ENCODE measurements around the gene AIRE.
"Not testable (repeated sequence)": the region's sequence is repeated elsewhere in the genome, so short reads cannot be mapped to it uniquely, and the experiment has no call there.

AIRE gene

DNA sequence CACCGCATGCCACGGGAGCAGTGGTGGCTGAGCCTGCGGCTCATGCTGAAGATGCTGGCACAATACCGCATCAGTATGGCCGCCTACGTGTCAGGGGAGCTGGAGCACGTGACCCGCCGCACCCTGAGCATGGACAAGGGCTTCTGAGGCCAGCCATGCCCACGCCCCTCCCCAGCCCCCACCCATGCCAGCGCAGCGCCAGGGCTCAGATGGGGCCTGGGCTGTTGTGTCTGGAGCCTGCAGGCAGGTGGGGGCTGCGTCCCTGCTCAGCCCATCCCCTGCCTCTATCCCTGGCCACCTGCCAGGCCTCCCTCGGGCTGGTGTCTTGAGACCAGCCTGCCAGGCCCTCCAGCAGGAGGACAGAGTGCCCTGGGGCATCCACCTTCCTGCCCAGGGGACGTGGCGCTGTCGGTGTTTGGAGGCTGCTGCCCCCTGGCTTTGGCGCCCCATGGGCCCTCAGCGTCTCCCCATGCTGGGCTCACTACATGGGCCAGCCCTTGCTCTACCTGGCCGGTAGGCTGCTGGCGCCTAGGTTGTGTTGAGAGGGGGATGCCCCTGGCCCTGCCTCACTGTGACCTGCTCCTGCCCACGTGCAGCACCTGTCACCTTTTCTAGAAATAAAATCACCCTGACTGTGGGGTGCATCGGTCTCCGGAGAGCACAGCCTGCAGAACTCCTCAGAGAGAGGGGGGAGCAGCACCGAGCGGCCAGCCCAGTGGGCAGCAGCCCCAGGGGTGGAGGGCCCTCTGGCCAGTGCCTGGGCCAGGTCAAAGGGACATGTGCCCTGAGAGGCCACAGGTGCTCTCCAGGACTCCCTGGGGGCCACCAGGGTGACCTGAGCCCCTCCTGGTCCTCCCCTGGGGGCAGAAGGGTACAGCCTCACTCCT is 41.3 kb downstream of the AIRE start:
- no peak for DNase-seq

DNA sequence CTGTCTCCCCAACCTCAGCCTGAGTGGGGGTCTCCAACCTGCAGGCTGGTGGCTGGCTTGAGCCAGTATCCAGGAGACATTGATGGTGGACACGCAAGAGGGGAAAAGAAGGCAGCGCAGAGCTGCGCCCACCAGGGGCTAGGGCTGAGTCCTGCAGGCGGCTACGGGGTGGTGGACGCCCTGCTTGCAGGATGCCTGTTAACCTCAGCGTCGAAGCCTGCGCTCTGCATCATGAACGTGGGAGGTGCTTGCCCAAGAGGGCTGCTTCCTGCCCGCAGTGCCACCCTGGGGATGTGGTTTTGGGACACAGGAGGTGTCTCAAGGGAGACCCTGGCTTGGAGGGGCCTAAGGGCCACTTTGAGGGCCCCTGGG is 41.9 kb downstream of the AIRE start:
- DNase-seq, result no peak

DNA sequence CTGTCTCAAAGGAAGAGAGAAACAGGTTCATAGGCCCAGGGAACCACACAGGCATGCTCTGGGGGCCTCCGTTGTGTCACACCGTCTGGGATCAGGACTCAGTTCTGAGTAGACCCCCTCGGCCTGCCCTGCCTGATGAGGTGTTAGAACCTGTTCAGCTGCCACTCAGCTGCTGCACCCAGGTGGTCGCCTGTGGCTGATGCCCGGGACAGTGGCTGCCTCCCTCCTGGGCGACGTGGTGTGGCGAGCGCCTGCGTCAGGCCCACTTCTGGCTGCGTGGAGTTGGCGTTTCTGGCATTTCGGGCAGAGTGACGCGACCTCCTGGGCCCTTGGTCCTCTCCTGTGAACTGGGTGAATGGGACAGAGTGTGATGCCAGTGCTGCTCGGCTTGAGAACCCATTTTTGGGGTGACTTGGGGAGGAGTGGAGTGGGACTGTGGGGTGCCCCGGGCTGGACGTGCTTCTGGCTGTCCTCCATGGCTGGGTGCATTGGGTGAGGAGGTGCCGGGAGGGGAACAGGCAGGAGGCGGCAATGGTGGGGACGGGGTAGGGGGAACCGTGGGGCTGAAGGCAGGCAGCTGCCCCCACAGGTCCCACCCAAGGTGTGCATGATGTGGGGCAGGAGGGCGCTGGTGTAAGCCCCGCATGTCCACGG is 42.7 kb downstream of the AIRE start:
- no peak for DNase-seq

DNA sequence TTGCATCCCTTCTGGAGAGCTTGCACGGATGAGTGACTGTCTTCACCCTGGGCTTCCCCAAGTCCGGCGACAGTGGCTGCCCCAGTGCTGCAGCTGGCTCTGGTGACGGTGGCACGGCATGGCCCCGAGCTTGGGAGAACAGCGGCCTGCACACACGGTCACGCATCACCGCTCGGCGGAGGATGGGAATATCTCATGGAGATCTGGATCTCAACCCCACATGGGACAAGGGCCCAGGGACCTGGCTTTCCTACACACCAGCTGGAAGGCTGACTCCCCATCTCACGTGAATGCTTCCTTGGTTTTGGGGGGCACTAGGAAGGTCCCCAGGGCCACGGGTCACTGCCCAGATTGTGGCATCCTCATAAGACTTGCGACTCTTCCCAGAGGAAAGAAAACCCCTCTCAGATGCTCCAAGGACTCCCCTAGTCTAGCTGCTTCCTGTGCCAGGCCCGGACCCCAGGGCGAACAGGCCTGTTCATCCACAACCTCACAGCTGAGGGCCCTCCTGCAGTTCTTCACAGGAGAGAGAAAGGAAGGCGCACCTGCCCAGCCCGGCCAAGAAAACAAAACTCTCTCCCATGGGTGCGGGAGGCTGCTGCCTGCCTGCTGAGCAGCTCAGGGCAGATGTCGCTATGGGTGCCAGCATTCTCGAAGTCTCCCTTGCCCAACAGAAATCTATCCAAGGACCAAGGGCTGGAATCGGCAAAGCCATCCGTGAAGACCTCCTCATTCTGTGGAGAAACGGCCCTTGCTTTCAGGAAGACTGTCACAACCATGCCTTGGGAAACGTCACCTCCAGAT is 43.6 kb downstream of the AIRE start:
- DNase-seq, result peak; percentile 11

DNA sequence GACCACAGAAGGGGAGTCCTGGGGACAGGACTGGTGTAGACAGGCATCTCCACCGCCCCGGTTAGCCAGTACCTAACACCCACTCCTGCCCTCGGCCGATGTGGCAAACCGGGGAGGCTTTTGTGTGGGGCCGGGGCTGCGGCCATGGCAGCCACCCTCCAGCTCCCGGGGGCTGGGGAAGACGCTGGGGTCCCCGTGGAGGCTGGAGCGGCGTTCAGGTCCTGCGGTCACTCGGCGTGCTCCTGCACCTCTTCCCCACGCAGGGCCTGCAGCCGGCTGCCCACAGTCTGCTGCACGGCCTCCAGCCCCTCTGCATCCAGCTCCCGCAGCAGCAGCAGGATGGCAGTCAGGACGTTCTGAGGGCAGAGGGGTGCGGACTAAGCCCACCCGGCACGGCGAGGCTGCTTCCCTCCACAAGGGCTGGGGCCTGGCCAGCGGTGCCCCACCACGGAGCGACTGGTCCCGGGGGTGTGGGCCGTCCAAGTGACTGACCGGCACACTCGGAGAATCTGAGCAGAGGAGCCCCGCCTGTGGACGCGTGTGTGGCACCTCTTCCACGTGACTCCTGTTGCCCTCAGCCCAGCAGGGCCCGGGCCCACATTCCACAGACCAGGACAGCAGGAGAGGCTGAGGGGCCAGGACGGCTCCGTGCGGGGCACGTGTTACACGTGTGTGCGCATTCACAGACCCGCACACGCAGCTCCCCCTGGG is 44.5 kb downstream of the AIRE start:
- DNase-seq, result no peak

DNA sequence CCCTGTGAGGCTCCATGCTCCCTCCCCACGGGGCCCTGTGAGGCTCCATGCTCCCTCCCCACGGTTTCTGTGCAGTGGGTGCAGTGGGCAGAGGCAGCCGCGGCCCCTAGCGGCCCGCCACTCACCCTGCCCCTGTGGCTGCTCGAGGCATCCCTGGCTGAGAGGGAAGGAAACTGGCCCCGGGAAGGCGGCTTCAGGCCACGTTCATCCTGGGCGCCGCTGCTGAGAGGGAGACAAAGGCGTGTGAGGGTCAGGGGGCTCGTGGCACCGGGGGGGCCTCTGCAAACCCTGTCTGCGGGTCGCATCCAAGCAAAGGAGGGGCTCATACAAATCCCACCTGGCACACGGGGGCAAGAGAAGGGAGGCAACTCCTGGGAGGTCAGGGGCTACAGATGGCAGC is 45.0 kb downstream of the AIRE start:
- DNase-seq, result no peak

DNA sequence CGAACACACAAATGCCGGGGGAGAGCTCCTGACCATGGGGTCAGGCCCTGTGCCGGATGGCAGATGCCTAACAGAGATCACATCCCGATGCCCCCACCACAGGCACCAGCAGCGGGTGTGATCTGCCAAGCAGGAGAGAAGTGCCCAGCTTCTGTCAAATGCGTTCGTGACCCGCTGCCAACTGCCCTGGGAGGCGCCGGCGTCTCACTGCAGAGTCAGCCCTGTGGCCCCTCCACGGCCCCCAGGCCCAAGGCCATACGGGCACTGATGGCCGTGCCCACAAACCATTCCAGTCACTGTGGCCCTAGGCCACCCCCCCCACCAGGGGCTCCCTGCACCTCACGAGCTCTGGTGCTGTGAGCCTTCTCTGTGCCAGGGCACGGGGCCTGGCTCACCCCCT is 45.5 kb downstream of the AIRE start:
- DNase-seq, result no peak

DNA sequence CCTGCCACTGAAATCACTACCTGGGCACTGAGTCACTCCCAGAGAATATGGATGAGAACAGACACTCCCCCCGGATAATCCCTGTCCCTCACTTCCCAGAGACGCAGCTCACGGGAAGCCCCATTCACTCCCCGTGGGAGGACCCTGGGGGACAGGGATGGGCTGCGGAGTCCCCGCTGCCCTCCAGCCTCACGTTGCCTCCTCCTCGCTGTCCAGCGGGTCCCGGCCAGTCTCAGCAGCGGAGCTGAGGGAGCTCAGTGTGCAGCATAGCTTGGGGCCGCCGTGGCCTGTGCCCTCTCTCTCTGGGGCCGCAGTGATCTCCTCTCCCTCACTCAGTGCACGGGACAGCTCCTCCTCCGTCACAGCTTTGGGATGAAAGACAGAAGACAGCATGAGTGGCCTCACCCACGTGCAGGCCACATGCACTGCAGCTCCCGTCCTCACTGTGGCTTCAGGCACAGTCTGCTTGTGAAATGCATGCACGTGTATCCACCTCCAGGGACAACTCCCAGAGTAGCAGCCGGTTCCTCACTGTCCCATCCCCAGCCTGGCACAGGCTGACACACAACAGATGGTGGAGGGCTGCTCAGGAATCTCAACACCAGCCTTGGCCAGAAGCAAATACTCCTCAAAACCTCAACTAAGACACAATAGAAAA is 46.1 kb downstream of the AIRE start:
- DNase-seq, result no peak

DNA sequence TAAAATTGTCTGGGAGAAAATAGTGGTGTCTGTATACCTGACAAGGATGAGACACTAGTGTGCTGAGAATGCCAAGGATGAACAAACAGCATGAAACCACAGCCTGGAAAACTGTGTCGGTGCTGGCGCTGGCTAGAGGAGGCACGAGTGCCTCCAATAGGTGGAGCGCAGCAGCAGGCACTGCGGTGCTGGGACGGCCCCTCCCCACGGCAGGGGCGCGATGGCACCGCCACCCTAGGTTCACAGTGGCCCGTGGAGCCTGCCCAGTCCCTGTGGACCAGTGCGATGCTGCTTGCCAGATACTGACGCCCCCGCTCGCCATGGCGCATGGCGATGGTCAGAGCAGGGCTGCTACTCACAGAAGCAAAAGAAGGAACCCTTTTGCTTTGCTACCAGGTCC is 46.7 kb downstream of the AIRE start:
- no peak for DNase-seq

DNA sequence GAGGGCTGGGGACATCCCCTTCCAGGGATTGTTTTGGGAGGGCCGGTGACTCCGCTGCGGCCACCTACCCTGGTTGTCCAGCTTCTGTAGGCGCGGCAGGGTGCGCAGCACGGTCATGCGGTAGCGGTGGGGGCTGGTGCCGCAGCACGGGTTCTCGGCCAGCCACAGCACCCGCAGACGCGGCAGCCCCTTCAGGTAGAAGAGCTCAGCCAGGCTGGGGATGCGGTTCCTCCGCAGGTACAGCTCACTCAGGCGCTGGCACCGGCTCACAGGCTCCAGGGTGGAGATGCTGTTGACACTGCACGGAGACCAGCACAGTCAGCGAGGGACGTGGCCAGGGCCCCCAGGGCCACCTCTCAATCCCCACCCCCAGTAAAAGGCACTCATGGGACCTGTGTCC is 47.3 kb downstream of the AIRE start:
- DNase-seq, result no peak

DNA sequence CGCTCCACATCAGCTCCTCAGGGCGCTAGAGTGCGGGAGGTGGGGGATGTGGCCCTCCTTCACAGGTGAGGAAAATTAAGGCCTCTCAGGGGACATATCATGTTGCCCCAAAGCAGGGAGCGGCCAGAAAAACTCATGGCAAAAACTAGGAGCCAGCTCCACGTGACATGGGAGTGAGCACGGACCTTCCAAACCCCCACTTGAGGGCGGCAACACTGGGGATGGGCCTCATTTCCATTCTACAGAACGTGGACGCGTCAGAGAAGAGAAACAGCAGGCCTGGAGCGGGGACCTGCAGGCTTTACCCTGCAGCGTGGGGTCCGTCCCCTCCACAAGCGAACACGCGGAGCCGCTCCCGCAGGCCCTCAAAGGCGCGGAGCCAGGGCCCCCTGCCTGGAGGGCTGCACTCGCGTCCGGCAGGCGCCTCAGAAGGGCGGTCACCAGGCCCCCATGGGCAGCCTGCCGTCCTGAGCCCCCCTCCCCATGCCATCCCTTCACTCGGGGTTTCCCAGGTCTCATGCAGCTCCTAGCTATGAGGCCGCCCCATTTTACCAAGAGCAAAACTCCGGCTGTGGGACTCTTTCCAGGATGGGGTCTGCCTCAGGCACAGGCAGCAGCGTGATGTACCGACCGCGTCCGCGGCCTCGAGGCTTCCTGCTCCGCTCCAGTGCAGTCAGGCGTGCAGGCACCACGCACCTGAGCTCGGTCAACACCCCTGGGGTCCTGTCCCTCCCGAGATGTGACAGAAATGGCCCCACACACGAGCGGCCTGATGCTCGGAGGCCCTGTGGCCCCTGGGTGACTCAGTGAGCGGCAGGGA is 48.0 kb downstream of the AIRE start:
- DNase-seq, result no peak

DNA sequence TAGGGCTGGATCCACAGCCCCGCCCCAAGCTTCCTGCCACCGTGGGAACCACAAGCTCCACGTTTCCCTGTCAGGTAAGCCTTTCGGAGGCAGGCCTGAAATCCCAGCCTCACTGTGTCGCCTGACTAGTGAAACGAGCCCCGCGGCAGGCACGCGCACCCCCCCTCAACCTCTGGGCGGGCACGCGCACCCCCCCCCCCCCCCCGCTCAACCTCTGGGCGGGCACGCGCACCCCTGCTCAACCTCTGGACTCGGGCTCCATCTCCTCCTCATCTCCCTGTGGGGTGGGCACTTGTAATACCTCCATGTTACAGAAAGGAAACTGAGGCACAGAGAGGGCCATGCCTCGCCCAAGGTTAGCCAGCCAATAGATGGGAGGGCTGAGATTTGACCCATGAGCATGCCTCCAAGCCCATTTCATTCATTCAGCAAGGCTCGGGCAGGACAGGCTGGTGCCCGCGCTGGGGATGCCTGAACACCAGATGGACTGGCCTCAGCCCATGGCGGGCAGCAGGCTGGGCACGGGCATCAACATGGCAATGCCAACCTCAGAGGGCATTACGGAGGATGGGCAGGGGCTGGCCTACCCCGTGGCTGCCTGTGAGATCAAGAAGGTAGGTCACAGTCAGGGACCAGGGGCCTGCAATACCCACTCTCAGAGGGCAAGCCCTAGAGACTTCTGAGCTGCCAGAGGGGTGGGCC is 48.8 kb downstream of the AIRE start:
- DNase-seq, result no peak

DNA sequence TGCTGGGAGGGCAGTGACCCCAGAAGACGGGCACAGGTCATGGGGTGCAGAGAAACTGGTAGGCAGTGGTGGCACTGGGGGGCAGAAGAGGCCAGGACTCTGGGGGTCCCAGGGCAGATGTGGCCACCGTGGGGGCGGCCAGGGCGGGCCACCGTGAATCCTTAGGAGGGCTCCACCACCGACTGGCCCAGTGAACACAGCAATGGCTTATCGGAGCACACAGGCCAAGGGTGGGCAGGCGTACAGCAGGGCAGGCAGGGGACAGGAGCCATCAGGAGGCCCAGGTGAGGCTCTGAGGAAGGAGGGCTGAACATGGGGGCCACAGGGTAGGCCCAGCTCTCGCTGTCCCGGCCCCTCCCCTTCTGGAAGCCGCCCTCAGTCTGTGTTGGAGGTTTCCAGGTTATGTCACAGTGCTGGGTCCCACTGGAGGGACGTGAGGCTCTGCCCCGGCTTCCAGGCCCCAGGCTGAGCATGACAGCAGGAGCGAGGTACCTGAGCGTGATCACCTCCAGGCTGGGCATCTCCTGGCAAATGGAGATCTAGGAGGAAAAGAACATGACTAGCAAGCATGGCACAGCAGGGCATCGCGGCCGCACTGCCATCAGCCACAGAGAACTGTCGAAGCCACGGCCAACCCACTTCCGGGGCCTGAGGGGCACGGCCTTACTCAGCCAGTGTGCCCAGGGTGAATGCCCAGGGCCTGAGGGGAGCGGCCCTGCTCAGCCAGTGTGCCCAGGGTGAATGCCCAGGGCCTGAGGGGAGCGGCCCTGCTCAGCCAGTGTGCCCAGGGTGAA is 49.8 kb downstream of the AIRE start:
- DNase-seq, result no peak

DNA sequence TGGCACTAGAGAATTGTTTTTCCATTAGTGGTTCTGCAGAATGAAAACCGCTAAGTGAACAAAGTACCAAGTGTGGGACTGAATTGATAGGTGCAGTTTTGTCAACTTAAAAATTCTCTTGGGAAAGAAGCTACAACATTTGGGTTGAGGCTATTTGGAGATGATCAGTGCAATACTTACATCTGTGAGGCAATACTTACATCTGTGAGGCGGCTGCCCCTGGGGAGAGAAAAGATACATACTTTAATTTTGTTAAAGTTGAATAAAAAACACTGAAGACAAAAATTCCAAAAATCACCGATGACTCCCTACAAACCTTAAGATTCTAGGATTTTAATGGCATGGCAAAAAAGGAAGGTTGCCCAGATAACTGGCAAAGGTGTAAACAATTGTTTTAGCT is 51.8 kb downstream of the AIRE start:
- DNase-seq, result no peak

DNA sequence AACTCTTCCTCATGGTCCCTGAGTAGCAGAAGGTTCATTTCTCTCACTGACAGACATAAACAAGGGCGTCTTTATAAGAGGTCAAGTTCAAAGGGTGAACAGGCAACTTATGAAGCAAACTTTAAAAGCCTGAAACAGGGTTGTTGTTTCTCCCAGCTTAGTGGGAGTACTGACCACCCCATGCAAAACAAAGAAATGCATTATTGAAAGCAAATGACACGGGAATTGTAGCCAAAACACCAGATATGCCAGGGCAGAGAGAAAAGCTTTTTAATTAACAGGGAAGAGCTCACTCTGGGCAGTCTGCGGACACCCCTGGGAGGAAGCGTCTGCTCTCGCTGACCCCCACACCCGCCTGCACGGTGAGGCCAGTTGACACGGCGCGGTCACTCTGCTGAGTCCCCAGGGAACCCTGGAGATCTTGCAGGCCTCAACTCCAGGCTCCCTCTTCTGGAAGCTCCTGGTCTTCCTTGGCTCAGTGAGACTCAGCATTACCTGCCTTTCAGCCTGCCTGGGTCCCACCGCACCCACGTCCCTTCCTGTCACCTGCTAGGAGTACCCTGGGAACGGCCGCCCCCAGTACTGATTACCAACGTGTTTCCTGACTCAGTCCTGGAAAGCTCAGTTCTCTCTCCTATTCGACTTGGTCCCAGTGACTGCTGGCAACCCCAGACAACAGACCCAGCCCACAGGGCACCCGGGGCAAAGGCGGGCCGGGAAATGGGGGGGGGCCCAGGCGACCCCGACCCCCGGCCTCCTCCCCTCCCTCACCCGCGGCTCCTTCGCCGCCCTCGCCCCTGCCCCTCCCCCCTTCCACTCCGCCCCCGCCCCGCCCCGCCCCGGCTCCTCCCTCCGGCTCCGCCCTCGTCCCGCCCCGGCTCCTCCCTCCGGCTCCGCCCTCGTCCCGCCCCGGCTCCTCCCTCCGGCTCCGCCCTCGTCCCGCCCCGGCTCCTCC is 52.5 kb downstream of the AIRE start:
- DNase-seq, result peak; percentile 46

DNA sequence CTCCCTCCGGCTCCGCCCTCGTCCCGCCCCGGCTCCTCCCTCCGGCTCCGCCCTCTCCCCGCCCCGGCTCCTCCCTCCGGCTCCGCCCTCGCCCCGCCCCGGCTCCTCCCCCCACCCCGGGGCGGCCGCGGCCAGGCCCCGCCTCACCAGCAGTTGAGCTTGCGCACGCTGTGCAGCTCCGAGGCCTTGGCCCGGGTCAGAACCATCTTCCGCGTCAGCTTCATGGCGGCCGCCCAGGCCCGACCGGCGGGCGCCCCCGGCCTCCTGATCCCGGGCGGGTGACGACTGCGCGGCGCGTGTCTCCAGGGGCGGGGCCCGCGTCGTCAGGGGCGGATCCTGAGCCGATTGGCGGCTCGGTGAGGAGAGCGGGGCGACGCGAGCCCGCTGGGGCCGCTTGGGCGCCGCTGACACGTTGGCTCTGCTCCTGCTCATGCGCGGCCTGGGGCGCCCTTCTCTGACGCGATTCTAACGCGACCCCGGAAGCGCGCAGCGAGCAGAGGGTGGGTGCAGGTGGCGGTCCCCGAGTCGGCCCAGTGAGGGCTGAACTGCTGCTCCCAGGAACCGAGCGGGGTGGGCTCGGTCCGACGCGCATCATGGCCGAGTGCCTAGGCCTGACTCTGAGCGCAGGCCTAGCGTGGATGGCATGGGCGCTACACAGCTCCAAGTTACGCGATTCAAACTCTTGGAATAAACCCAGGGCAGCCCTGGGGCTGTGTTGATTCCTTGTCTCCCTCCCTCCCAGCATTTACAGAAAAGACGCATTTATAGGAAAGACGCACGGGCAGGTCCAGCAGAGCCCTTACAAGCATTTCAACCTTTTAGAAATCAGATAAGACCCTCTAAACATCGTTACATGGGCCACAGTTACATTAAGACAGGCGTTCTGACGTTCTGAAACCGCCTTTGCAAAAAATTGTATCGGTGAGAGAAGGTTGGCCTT is 53.6 kb downstream of the AIRE start, which contains the start of gene CFAP410:
TSS of gene CFAP410 (minus strand) at position 420 of the 940 bp plus-strand sequence. CDS start at position 224, 196 bp downstream.
- DNase-seq, result peak; percentile 84

DNA sequence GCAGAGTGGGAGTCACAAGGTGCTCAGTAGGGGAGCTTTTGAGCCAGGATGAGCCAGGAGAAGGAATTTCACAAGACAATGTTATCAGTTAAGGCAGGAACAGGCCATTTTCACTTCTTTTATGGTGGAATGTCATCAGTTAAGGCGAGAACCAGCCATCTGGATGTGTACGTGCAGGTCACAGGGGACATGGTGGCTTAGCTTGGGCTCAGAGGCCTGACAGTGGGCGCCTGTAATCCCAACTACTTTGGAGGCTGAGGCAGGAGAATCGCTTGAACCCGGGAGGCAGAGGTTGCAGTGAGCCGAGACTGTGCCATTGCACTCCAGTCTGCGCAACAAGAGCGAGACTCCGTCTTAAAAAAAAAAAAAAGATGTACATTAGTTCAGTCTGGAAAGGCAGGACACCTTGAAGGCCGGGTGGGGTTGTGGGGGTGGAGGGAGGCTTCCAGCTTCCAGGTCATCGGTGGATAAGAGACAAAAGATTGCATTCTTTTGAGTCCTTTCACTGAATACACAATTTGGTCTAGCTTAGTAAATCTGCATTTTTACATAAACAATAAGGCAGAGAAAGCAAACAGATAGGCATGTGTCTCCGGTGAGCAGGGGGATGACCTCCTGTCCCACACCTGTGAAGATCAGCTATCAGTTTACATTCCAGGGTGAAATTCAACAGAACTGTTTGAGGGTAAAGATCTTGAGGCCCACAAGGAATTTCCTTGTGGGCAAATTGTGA is 56.2 kb downstream of the AIRE start:
- not testable (repeated sequence) for DNase-seq
